HG03469 (cell line): Measurements from ENCODE around the gene TCF12.
"Not testable (repeated sequence)": the region's sequence is repeated elsewhere in the genome, so short reads cannot be mapped to it uniquely, and the experiment has no call there.

ENCODE experiments used
- ATAC-seq: cut with Tn5 transposase; IDR thresholded peaks from one replicate; pipeline ENCODE4 v1.9.1; 2021; ENCODE audit warnings: mild to moderate bottlenecking, moderate library complexity, moderate number of reproducible peaks; ENCODE audit not compliant: unreplicated experiment

TCF12 gene

GRCh38 chr15:56915888-56916287 lies 2.6 kb upstream of the TCF12 start:
- ATAC-seq = no peak

DNA sequence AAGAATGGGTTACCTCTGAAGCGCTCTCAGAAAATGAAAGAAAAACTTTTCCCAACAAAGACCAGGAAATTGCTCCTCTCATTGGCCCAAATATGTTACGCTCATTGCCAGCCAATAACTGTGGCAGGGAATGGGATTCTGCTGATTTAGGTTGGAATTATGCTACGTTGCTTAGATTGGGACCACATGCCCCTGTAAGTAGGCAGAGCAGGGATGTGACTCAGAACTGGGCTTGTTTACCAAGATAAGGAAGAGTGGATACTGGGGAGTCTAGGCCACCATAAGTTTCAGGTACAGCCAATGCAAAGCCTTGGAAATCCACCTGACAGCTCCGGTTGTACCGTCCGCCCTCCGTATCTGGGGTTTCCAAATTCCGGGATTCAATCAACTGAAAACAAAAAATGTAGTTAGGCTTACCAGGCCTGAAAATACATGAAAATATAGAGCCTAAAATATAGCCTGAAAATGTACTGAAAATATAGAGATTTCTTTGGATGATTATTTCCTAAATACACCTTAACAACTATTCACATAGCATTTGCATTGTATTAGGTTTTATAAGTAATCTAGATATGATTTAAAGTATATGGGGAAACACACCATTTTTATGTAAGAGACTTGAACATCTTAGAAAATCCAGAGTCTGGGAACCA lies 1.5 kb upstream of the TCF12 start:
- ATAC-seq = no peak

- no peak for ATAC-seq
Measured at GRCh38 chr15:56917652-56918045, 795 bp upstream of the TCF12 start.

GRCh38 chr15:56919031-56919608 lies 676 bp downstream of the TCF12 start:
- ATAC-seq = peak; percentile 15

DNA sequence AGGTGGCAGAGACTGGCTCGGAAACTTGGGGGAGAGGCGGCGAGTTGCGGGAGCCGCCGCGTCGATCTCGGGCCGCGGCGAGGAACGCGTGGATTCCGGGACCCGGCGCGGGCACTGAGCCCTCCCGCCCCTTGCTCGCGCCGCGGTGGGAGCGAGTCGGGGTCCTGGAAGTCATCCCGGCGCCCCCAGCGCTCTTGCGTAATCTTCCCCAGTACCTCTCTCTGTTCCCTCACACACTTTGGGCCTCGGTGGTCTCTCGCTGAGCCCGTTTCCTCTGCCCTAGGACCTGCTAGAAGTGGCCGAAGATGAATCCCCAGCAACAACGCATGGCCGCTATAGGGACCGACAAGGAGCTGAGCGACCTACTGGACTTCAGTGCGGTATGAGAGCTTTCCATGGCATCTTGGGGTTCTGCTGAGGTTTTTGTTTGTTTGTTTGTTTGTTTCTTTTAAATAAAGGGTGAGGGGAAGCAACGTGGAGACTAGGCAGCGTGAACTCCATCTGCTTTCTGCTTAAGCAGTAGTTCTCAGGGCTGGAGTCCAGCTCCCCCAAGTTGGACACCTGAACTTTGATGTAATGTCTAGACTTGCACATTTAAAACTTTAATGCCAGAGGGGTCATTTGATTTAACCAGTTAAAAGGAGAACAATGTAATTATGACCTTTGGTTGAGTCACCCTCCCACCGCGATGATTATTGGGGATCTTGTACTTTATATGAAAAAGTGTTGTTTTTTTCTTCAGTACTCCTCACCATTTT lies 1.3 kb downstream of the TCF12 start:
- peak; percentile 16 for ATAC-seq

DNA sequence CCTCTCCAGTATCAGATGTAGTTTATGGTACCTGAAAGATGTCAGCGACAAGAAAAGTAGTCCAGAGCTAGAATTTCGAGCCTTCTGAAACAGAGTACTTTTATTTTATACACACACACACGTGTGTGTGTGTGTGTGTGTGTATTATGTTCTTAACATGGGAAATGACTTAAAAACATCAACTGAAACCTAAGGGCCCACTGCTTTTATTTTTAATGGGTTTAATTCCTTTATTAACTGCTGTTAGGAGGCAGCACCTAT lies 1.9 kb downstream of the TCF12 start:
- ATAC-seq = no peak

DNA sequence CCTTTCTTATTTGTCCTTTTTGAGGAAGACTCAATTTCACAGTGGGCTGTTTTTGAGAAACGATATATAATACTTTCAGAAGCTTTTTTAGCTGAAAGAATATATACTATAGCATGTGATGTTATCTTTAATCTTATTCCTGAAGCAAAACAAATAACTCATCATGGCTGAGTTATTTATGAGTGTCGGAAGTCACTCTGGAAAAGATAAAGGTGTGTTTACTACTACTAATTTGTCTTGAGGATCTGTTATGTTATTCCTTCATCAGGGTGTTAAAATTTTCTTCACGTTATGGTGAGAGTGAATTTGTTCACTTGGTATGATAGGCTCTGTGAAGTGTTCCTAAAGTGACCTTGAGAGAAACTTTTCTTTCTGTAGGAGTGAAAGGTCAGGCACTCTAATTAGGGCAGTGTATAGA lies 4.7 kb downstream of the TCF12 start:
- no peak for ATAC-seq

- no peak for ATAC-seq
Measured at GRCh38 chr15:56927816-56928215, 9.4 kb downstream of the TCF12 start.

DNA sequence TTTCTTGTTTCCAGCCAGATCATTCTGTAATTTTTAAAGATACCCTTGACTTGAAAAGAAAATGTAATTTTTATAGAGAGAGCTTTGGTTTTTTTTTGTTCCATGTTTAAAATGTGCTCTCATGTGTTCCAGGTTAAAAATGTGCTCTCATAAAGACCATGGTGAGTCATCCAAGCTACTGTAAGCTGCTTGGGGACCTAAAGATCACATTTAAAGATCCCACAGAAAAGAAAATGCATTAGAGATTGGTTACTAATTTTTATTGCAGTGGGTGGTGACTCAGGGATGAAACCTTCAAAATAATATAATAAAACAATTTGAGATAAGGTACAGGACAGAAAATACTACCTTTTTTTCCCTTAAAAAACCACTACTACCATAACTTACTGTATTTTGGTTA lies 11.0 kb downstream of the TCF12 start:
- no peak for ATAC-seq

DNA sequence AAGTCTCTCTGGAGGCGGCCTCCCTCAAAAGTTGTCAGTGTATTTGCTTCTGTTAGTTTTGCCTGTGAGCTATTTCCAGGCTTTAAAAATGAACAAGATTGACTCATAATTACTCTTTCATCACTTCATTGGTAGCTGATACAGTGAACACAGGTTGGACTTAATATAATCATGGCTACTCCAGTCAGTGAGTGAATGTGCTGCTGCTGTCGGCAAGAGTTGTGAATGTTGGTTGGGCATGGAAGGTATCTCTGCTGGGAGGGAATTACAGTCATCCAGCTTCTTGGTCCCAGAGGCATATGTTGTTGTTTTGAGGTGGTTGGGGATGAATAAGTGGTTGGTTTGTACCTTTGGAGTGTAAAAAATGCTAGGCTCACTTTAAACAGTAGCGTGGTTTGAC lies 11.5 kb downstream of the TCF12 start:
- no peak for ATAC-seq

- no peak for ATAC-seq
Measured at GRCh38 chr15:56930669-56931313, 12.3 kb downstream of the TCF12 start.

DNA sequence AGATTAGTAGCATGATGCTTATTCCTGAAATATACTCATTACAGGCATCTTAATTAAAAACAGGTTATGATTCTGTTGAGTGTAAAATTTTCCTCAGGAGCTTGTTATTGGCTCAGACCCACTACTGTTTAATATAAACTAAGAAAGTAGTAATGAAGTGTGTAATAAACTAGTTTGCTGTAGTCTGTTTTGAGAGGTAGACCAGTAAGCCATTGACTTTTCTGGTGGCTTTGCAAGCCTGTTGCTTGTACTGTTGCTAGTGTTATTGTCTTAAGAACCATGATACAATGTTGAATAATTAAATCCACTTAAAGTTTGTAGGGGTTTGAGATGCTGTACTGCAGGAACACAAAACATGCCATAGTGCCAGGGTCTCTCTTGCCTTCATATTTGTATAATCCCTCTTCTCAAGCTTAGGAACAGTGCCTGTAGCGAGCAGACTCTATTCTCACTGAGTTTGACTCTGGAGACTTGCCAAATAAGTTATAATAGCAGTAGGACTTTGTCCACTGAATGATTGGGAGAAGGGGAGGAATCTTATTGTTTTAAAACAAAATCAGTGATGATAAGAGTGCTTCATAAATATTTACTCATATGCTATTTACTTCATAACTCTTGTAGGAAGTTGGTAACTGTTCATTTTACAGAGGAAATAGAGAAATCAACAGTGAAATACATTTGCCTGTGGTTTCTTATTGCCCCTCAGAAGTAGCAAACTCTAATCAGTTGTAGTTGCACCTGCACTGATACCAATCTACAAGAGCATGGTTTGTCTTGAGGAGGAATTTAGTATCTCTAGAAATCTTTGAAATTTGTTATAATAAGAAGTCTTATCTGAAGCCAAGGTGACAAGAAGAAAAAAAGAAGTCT lies 13.4 kb downstream of the TCF12 start:
- ATAC-seq = no peak

DNA sequence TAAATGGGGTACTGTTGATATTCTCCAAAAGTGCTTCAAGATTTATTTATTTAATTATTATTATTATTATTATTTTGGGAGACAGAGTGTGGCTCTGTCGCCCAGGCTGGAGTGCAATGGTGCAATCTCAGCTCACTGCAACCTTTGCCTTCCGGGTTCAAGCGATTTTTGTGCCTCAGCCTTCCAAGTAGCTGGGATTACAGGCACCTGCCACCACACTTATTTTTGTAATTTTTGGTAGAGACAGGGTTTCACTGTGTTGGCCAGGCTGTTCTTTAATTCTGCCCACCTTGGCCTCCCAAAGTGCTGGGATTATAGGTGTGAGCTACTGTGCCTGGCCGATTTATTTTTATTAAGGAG lies 14.0 kb downstream of the TCF12 start:
- ATAC-seq = not testable (repeated sequence)

DNA sequence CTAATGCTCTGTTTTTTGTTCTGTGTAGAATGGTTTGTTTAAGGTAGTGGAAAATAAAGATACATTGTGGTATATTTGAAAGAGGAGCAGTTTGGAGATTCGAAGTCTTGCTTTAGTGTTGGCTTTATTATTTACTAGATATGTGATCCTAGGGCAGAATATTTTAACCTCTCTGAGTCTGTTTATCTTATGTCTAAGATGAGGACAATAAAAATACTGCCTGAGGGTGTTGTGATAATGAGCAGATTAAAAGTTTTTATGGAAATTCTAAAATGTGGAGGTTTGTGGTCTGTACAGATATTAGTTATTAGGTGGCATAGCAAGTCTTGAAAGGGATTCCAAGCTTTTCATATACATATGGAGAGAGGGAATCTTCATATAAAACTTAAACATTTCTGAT lies 15.0 kb downstream of the TCF12 start:
- no peak for ATAC-seq

- ATAC-seq = no peak
Measured at GRCh38 chr15:56933811-56934210, 15.4 kb downstream of the TCF12 start.

DNA sequence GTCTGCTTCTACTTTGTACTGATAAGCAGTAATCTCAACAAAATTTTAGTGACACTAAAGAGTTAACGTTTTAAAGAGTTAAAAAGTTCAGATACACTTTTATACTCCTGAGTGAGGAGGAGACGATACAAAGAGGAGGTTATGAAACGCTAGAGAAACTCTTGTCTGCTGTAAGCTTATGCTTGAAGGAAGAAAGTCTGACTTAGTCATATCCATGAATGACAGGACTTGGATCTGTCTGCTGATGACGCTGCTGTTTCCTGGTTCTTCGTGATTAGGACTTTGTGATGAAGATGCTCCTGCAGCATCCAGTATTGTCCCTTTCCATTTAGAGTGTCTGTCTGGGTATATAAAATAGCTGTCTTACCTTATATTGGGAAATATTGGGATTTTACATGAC lies 15.8 kb downstream of the TCF12 start:
- ATAC-seq = no peak

DNA sequence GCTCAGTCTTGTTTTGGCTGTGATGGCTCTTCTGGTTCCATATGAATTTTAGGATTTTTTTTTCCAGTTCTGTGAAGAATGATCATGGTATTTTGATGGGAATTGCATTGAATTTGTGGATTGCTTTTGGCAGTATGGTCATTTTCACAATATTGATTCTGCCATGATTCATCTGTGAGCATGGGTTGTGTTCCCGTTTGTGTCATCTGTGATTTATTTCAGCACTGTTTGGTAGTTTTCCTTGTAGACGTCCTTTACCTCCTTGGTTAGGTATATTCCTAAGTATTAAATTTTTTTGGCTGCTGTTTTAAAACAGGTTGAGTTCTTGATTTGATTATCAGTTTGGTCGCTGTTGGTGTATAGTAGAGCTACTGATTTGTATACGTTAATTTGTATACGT lies 18.5 kb downstream of the TCF12 start:
- no peak for ATAC-seq

DNA sequence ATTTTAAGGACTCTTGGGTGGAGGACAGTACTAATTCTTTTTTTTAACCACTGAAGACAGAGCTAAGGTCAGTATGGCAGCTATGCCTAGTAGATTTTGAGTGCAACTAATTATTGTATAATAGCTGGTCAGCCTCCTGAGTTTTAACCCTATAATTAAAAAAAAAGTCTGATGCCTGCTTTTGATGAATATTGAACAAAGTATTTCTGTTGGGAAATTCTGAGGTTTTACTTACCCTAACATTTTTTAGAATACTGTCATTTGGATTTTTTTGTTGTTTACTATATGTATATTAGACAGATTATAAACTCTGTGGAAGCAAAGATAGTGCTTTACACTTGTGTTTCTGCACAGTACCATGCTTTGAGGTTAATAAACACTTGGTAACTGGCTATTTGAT lies 20.8 kb downstream of the TCF12 start:
- ATAC-seq = no peak

GRCh38 chr15:56940388-56940787 lies 21.9 kb downstream of the TCF12 start:
- ATAC-seq = no peak

- no peak for ATAC-seq
Measured at GRCh38 chr15:56942118-56942517, 23.7 kb downstream of the TCF12 start.

DNA sequence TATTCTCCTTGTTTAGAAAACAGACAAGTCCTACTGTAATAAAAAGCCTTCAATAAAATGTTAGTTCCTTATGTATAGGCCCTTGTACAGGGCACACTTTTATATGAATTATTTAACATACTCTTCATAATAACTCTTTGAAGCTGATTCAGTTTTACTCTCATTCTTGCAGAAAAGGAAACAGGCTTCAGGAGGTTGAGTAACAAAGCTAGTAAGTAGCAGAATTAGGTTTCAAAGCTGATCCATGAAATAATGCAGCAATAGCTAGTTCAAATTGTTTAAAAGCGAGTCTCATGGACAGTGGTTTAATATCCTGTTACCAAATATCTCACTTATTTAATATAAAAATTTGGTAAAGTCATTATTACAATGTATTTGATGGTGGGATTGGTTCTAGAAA lies 25.0 kb downstream of the TCF12 start:
- ATAC-seq = no peak
